Keratinocyte (primary cell): ENCODE measurements around the gene PARD3B. TPM values are rescaled to one million over a fixed set of nuclear protein-coding genes. Genes with fewer than 3 reads are reported as not detected.
A peak's percentile ranks its signal among the peaks of the same experiment; 100 is the strongest.

ENCODE experiments used
- DNase-seq: peaks from one replicate; pipeline ENCODE4 v3.0.0-alpha.2; 2011; ENCODE audit warnings: low read depth, missing footprints, low spot score
- FAIRE-seq: peaks from 2 replicates; lab custom pipeline; 2011; peaks lifted over from hg19 to GRCh38; lab: Jason Lieb, UNC
- H2AFZ ChIP-seq: 2 replicates; pipeline ENCODE4 v1.6.0; 2012; ENCODE audit warnings: low read length, control low read depth, inconsistent platforms; ENCODE audit not compliant: control insufficient read depth
- H3K27ac ChIP-seq: 2 replicates; pipeline ENCODE4 v1.5.1; 2011; ENCODE audit warnings: low read length; ENCODE audit not compliant: control insufficient read depth, insufficient read depth
- H3K27me3 ChIP-seq: 3 replicates; pipeline ENCODE4 v1.6.0; 2011; ENCODE audit warnings: low read length; ENCODE audit not compliant: control insufficient read depth, insufficient read depth; ENCODE audit errors: extremely low read depth
- H3K36me3 ChIP-seq, 2 experiments: 2 replicates in 1 of 2; 3 replicates in 1 of 2; pipeline ENCODE4 v1.5.1; 2011; ENCODE audit warnings: low read length in 2 of 2, mild to moderate bottlenecking in 1 of 2; ENCODE audit not compliant: control insufficient read depth in 2 of 2, insufficient read depth in 2 of 2; ENCODE audit errors: extremely low read depth in 1 of 2
- H3K4me1 ChIP-seq: 3 replicates; pipeline ENCODE4 v1.5.1; 2011; ENCODE audit warnings: low read length; ENCODE audit not compliant: control insufficient read depth, insufficient read depth; ENCODE audit errors: extremely low read depth
- H3K4me2 ChIP-seq: 3 replicates; pipeline ENCODE4 v1.6.0; 2011; ENCODE audit warnings: low read depth, low read length; ENCODE audit not compliant: control insufficient read depth, insufficient read depth; ENCODE audit errors: extremely low read depth
- H3K4me3 ChIP-seq, 3 experiments: fragments of 200-600 bp in 1 of 3; sonication (generic) in 1 of 3; 2 replicates in 2 of 3; 3 replicates in 1 of 3; pipeline ENCODE4 v1.5.1; 2011 to 2016; ENCODE audit warnings: low read length in 3 of 3, mild to moderate bottlenecking in 3 of 3, control low read depth in 2 of 3, inconsistent platforms in 1 of 3, low read depth in 1 of 3, mixed read lengths in 1 of 3, mixed run types in 1 of 3, moderate library complexity in 1 of 3; ENCODE audit not compliant: control insufficient read depth in 2 of 3, insufficient read depth in 2 of 3; ENCODE audit errors: extremely low read depth in 1 of 3
- H3K79me2 ChIP-seq: 2 replicates; pipeline ENCODE4 v1.6.0; 2012; ENCODE audit warnings: low read length; ENCODE audit not compliant: control insufficient read depth, insufficient read depth
- H3K9ac ChIP-seq: 3 replicates; pipeline ENCODE4 v1.6.0; 2011; ENCODE audit warnings: low read length; ENCODE audit not compliant: control insufficient read depth, insufficient read depth; ENCODE audit errors: extremely low read depth
- H3K9me1 ChIP-seq: 3 replicates; pipeline ENCODE4 v1.6.0; 2011; ENCODE audit warnings: low read length; ENCODE audit not compliant: control insufficient read depth, insufficient read depth; ENCODE audit errors: extremely low read depth
- H3K9me3 ChIP-seq: 2 replicates; pipeline ENCODE4 v1.5.1; 2012; ENCODE audit warnings: low read depth, low read length; ENCODE audit not compliant: control insufficient read depth
- H4K20me1 ChIP-seq: 3 replicates; pipeline ENCODE4 v1.6.0; 2011; ENCODE audit warnings: low read length; ENCODE audit not compliant: control insufficient read depth, insufficient read depth; ENCODE audit errors: extremely low read depth
- CTCF ChIP-seq, 3 experiments: IDR thresholded peaks in 1 of 3; conservative IDR thresholded peaks in 1 of 3; optimal IDR thresholded peaks in 1 of 3; 2 replicates in 2 of 3; 3 replicates in 1 of 3; pipeline versions ENCODE3 to v1.5.1; 2011; ENCODE audit warnings: low read length in 3 of 3, mild to moderate bottlenecking in 3 of 3, moderate library complexity in 2 of 3, control low read depth in 1 of 3, inconsistent platforms in 1 of 3; ENCODE audit not compliant: insufficient read depth in 2 of 3; ENCODE audit errors: extremely low read depth in 1 of 3
- EZH2 ChIP-seq: IDR thresholded peaks from one replicate; pipeline ENCODE4 v1.6.1; 2012; ENCODE audit warnings: inconsistent platforms, mild to moderate bottlenecking, low read length, moderate library complexity
- dilution Hi-C: fragments of 300-500 bp; cut with MboI; formaldehyde crosslinking; loops from one replicate; pipeline ENCODE4 v1.7.0; 2020; ENCODE audit warnings: low sequenced_read_pairs; ENCODE audit not compliant: extremely low pct_ligation_motif_present
- polyA plus RNA-seq, 5 experiments: library from polyadenylated mRNA; depleted of rRNA in 3 of 5; stranded (reverse) in 3 of 5; stranded (forward) in 1 of 5; unstranded in 1 of 5; fragments of >200 nt; gene quantifications; 1 replicate in 1 of 5; 2 replicates in 3 of 5; 3 replicates in 1 of 5; pipeline versions ENCODE4 v1.2.1 to v1.2.3, GENCODE V29; 2011 to 2012; ENCODE audit warnings: missing spikeins in 2 of 5, low read depth in 1 of 5, low replicate concordance in 1 of 5

PARD3B gene
- polyA plus RNA-seq, 1 donor (not counting 4 experiments of a cell fraction or from before 2014, with no cell fraction given), result 1.2 TPM

- FAIRE-seq, result no peak
- Histone ChIP-seq H3K9me3 (no peaks in the 10 kb centered on the region), H3K79me2 (no peaks in the 10 kb centered on the region), H3K9ac (no peak overlapping the region), H3K4me3 (no peak overlapping the region), H3K27me3 (no peaks in the 10 kb centered on the region), H3K4me1 (no peaks in the 10 kb centered on the region), H4K20me1 (no peaks in the 10 kb centered on the region), H2AFZ (no peak overlapping the region), H3K4me2 (no peak overlapping the region), H3K27ac (no peak overlapping the region), H3K36me3 (no peaks in the 10 kb centered on the region), H3K9me1 (no peaks in the 10 kb centered on the region)
- no peak for TF ChIP-seq EZH2
- TF ChIP-seq CTCF (optimal IDR thresholded peaks at IDR 0.05 in 1 of 3, IDR thresholded peaks at IDR 0.05 in 1 of 3, conservative IDR thresholded peaks at IDR 0.05 in 1 of 3; ENCODE audit: extremely low read depth in 1 of 3, insufficient read depth in 2 of 3, low read length in 3 of 3), result peak in 2 of 3 experiments; percentile 27 to 73
- dilution Hi-C loops, result no loop called here
- DNase-seq, result no peak
Observed at GRCh38 chr2:204625135-204625534, 79.9 kb downstream of the PARD3B start.

GRCh38 chr2:204628926-204629712, 83.8 kb downstream of the PARD3B start:
- H3K4me3 ChIP-seq, result no peak overlapping the region
- no peak overlapping the region for H3K27ac ChIP-seq
- FAIRE-seq (no peak), DNase-seq (no peak)
- no peaks in the 10 kb centered on the region for H3K79me2 ChIP-seq
- no peaks in the 10 kb centered on the region for H3K36me3 ChIP-seq
- H3K9me3 ChIP-seq, result no peaks in the 10 kb centered on the region
- no peak overlapping the region for H2AFZ ChIP-seq
- no peaks in the 10 kb centered on the region for H3K9me1 ChIP-seq
- dilution Hi-C loops, result no loop called here
- H3K4me1 ChIP-seq, result no peaks in the 10 kb centered on the region
- H3K9ac ChIP-seq, result no peak overlapping the region
- no peak overlapping the region for H3K4me2 ChIP-seq
- H4K20me1 ChIP-seq, result no peaks in the 10 kb centered on the region
- TF ChIP-seq EZH2, result no peak
- no peak for TF ChIP-seq CTCF (optimal IDR thresholded peaks at IDR 0.05 in 1 of 3, IDR thresholded peaks at IDR 0.05 in 1 of 3, conservative IDR thresholded peaks at IDR 0.05 in 1 of 3; ENCODE audit: extremely low read depth in 1 of 3, insufficient read depth in 2 of 3, low read length in 3 of 3)
- no peaks in the 10 kb centered on the region for H3K27me3 ChIP-seq
